NCI-H510A (cell line): ENCODE results near the gene DCLK1.
"Not testable (repeated sequence)": the region's sequence is repeated elsewhere in the genome, so short reads cannot be mapped to it uniquely, and the experiment has no call there.

Source experiments
- DNase-seq: peaks from one replicate; lab custom pipeline; 2025; lab: John Stamatoyannopoulos, UW

Gene DCLK1

DNA sequence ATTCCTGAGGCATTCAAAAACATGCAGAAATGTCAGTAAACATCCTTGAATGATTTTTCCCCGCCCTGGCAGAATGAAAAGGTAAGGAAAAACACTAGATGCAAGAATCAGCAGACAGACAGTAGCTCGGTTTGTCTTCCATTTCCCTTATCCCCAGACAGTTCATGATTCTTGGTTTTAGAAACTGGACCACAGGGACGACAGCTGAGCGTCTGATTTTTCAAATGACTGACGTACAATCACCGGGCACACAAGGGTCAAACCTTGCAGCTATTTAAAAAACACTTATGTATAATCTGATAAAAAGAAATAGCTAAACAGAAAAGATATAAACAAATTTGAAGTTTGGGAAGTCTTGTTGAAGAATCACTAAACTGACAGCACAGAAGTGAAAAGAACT is 47.1 kb downstream of the DCLK1 start:
- no peak for DNase-seq

DNA sequence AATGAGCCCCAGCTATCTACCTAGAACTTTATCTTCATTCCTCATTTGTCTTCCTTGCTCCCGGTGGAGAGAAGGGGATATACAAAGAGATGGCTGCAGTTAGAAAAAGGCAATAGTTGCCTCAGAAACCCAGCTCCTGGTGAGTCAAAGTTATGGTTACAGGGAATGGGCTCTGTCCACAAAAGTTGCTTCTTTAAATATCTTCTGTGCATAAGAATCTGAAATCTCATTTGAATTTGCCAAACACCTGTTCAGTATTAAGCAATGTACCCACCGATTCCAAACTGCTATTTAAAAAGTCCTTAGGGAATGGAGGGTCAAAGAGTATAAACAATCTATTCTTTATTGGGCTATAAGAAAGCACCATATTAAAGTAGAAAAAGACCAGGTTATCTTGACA is 48.4 kb downstream of the DCLK1 start:
- no peak for DNase-seq

DNA sequence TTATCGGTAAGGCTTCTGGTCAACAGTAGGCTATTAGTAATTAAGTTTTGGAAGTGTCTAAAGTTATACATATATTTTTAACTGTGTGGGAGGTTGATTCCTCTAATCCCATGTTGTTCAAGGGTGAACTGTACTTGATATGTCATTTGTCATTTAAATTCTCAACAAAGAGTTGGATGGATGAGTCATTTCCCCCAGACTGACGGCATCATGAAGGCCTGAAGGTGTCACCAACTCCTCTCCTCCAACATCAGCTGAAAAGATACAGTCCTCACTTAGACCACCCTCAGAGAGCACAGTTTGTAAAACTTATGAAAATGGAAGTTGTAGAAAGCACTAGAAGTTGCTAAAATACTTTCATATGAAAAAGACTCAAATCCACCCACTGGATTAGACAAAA is 48.8 kb downstream of the DCLK1 start:
- DNase-seq: no peak

DNA sequence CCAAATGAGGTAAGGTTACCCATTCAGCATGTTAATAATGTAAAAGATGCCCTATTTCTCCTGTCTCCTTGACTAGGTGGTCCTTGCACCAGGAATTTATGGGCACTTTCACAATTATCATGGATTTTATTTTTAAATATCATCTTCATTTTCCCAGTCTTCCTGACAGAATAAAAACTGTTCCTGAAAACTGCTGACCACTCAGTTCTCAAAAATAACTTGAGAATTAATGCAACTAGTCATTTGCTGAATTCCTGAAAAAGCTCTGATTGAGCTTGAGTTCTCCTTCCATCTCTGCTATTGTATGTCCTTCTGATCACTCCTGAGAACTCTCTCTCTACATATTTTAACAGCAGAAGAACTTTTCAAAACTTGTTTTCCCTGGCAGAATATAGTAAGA is 55.0 kb downstream of the DCLK1 start:
- no peak for DNase-seq

DNA sequence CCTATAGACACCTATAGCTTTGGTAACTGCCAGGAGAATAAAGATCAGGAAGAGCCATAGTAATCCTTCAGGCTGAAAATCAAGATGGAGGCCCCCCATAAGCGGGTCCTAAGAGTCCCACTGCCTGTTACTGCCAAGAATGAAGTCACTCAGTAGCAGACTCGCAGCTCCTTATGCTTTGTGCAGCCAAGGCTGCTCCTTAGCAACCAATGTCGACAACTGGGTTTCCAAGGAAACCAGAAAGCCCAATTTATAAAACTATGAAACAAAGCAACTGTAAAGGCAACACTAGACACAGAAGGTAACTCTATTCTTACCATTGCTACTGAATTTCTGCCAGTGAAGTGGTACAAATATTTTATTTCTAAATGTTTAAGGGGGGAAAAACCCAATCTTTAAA is 56.5 kb downstream of the DCLK1 start:
- DNase-seq: no peak

DNA sequence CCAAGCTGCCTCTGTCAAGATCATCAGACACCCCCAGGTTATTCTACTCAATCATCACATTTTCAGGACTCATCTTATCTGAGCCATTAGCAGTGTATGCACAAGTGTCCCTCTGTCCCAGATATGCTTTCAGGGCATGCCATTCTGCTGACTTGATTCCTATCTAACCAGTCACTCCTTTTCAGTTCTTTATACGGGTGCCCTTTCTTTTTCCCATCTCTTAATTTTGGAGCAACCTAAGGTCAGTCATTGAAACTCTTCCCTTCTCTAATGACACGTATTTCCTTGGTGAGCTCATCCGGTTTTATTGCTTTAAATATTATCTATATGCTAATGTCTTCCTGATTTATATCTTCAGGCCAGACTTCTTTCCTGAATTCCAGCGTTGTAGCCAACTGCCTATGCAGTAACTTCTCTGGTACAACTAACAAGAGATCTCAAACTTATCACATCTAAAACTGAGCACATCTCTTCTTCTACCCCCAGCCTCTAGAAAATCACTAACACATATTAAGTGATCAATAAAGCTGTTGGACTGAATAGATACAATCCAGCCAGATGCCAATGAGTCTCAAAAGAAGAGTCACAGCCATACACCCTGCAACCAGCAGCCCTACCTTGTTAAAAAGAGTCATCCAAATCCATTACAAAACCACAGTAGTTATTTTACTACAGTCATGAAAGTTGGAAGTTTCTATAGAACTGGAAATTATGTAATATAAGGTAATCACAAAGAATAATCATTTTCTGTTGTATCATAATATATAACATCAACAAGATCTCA is 58.8 kb downstream of the DCLK1 start:
- no peak for DNase-seq

DNA sequence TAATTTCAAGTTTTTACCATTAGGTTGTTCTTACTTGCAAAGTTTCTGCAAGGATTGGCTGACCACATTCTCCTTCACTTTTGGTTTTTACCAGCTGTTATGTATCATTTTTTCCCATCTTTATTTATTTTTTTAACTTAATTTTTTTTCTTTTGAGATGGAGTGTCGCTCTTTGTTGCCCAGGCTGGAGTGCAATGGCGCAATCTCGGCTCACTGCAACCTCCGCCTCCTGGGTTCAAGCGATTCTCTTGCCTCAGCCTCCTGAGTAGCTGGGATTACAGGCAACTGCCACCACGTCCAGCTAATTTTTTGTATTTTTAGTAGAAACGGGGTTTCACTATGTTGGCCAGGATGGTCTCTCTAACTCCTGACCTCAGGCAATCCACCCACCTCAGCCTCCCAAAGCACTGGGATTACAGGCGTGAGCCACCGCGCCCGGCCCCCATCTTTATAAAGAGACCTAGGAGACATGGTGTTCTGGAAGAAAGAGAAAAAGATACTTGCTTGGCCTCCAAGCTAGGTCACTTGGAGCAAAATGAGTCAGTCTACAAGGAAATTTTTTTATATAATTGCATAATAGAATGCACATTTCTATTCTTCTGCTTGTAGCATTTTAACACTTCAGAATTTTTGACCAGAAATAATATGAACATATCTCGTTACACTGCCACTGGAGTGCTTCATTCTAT is 60.5 kb downstream of the DCLK1 start:
- DNase-seq: not testable (repeated sequence)

DNA sequence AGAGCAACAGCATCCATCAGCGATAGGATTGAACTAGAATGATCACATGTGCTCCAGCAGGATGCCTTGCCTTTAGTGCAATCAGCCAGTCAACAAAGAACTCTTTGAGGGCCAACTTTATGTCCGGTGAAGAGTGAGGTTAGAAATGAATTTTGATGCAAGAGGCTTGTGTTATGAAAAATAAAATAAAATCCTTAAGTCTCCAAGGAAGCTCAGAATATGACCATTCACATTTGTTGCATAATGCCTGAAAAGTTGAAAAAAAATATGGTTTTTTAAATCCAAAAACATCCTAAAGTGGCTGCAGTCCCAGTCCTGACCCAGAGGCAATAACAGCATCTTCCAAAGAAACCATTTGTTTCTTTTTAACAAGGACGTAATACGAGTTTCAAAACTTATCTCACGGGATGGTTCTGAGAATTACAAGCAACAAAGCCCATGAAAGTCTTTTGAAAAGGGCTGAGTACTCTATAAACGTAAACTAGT is 61.3 kb downstream of the DCLK1 start:
- no peak for DNase-seq

DNA sequence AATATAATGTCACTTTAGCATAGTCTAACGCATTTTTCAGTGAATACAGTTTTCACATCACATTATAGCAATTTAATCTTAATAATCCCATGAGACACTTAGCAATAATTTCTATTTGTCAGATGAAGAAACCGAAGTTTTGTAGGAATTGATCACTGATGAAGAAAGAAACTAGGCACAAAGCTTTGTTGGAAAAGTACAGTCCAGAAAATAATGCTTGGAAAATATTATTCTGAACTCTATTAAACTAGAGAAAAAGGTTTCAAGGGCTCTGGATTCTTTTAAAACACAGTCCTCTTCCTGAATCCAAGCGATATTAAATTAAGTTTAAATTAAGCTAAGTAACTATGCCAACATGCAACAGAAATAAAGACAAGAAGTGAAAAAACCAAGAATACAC is 62.2 kb downstream of the DCLK1 start:
- DNase-seq: no peak

DNA sequence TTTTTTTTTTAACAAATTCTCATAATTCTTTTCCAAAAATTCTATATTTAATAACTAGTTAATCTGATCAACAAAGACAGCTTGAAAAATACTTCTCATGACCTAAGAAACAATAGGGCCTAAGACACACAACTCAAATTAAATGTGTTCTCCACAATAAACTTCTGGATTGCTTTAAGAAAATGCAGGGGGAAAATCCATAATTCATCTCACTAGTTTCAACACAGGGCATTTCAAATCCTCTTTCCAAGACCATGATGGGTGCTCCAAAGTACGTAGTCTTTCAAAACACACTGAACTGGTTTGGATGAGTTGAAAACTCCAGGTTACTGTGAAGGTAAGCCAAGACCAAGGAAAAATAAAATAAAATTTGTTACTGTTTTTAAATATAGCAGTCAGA is 62.6 kb downstream of the DCLK1 start:
- DNase-seq: no peak

DNA sequence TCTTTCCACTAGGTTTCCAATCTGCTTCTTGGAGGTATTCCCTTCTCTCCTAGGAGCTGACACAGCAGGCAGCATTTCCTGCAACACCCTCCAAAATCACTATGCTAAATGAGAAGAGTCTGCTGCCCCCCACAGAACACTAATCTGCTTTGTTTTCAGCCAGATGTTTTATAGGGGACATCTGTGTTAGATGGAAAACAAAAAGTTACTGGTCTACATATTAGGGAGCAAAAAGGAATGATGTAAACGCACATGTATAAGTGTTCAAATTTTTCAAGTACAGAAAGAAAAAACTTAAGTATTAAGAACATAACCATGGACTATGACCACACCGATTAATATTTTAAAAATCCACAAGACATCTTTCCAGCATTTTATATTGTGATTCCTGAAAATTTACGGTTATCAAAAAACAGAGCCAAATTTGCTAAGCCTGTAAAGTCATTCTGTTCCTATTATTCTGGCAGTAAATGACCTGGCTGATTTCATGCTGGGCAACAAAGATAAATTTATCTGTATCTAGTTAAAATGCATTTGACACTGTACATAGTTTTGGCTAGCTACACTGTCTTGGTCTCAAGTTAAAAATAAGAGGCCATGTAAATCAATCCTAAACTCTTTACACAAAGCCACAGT is 63.3 kb downstream of the DCLK1 start:
- no peak for DNase-seq

DNA sequence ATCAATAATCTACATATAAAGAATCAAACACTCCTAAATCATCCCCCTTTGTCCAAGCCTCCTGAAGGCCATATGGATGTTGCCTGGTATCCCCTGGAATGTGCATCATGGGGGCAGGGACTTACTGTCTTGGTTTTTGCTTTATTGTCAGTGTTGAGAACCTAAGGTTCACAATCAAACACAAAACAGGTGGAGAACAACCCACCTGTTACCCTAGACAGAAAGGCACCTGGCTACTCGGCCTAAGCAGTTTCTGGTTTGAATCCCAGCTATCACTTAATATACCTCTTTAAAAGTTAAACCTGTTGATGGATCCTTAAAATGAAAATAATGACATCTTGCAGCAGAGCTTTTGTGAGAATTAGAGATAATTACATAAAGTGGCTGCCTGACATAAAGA is 68.9 kb downstream of the DCLK1 start:
- no peak for DNase-seq

DNA sequence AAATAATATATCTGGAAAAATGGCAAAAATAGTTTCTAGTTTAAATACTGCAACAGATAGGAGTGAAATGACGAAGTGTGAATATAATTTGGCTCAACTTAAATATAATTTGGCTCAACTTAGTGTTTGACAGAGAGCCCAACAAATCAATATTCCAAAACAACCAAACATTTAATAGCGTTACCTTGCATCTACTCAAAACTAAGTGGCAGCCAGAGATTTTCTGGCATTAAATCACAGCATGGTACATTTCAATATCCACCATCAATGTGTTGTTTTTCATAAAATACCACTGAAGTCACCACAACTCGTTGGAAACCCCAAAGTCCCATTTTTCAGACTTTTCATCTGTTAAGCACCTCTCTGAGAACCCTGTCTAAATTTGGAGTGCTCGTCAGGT is 69.6 kb downstream of the DCLK1 start:
- no peak for DNase-seq

DNA sequence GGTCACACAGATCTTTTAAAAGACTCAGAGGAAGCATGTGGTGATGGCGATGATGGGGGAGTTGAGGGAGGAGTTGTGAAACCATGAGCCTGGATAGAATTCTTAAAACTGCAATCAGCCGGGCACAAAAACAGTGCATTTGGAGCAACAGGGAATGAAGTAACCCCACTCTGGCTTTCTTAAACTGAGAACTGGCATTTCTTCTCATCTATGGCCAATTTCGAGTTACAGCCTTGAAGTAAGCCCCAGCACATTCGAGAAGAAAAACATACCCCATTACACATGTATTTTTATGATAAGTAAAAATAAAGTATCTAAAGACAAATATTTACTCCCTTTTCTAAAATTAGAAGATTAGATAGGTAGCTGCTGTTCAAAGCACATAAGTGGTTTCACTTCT is 70.1 kb downstream of the DCLK1 start:
- no peak for DNase-seq

DNA sequence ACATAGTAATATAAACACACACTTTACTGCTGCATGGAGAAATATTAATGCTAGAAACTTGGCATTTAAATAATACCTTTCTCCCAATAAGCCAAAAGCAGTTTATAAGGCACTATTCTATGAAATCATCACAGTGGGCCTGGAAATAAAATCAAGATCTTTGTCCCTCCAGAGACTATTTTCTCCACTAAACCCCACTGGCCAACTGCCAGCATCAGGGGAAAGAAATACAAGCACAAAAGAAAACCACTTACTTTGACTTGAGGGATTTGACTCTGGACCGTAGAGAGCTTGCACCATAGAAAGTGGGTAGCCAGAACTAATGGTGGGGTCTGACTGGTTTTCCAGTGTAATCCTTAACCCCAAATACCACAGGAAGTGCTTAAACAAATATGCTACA is 71.9 kb downstream of the DCLK1 start:
- DNase-seq: no peak

DNA sequence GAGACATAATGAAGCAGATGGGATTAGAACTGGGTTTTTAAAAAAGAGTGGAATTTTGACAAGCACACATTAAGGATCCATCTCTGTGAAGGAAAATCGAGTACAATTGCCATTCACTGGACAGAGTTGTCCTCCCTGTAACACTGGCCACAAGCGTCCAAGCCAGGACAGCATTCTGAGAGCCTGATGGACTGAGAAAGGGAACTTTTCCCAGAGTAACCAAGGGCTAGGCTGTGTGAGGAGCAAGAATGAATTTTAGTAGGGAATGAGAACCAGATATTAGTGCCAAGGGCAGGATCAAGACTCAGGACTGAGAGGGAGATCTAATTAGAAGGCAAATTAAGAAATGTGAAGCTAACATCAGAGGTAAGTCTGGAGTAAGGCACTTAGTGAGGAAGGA is 73.1 kb downstream of the DCLK1 start:
- no peak for DNase-seq

DNA sequence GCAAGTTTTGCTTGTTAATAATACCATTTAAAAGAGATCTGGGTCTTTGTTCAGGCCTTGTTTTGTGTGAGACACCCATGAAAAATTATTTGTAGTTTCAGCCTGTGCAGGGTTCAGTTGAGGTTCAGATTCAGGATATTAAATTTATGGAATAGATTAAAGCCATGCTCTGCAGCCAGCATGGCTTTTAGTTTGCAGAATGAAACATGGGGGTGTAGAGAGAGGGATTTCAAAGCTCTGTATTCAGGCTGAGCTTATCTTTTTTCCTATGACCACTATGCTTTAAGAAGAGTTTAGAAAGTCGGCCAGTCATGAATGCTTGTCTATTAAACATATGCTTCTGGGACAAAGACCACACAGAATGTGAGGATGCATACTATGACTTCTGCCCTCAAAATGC is 73.6 kb downstream of the DCLK1 start:
- DNase-seq: no peak

DNA sequence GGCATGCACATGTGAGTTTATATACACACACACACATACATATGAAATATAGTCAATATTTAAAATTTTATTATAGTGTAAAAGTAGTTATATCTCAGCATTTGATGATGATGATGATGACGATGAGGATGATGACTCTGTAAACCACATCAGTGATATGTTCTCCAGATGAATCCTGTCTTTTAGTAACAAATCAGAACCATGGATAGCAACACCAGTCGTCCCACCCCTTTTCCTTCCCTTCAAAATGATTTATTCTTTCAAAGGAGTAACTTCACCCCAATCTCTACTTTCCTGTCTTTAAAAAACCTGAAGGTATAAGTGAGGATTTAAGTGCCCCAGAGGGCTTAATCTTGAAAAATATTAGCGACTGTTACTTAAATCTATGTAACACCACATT is 74.1 kb downstream of the DCLK1 start:
- no peak for DNase-seq

DNA sequence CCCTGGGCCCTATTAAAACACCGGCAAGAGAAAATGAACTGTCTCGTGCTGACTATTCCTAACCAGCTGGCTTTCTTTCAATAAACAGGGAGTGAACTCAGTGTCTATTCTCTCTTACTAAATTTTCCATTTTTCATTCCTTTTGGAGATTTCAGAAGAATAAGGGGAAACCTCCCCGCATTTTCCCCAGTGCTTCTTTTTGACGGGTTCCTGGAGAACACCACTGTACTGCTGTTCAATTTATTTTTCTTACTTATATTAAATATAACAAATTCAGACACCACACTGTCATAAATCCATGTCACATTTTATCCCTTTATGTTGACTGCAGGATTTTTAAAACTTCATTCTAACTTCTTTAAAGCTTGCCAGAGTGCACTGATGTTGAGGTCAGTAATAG is 75.8 kb downstream of the DCLK1 start:
- DNase-seq: no peak

DNA sequence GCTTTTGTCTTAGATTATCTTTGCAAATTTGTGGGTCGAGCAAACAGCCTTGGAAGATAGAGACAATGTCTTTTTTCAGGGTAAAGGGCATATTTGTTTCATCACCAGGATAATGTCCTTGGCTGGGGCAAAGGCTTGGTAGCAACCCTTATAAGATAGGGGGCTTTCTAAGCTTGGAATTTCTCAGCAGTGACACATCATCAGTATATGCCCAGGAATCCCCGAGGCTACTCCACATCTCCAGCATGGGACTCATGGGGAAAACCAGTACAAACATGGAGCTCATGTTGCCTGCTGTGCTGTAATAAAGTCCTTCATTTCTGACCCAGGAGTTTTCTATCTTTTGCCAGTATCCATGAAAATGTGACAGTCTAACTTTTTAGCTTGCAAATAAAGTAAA is 77.1 kb downstream of the DCLK1 start:
- no peak for DNase-seq

DNA sequence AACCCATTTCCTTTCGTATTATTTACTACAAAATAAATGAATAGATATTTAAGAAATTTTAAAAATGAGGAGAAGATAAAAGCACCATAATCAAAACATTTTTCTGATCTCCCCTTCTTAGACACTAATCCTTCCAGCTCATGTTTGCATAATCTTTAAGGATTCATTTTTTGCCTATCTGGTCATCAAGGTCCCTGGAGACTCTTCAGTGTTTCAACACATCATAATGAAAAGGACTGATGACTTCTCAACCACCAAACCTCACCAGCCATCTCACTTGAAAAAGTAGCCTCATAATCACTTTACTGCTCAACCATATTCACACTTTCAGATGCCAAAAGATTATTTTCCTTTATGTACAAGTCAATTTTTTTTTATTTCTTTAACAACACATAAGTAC is 80.1 kb downstream of the DCLK1 start:
- DNase-seq: no peak

DNA sequence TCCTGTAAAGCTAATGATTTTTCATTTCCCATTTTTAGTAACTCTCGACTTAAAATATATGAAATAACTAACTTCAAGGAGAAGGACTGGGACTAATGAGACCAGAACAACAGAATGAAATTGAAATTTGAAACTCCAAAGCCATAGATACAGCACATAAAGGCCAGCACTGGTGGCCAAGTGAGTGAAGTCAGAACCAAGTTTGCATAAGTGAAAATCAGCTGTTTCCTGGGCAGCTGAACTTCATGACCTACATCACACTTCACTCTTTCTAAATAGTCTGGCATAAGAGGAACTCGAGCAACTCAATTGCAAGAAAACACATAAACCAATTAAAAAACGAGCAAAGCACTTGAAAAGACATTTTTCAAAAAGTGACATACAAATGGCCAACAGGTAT is 84.5 kb downstream of the DCLK1 start:
- no peak for DNase-seq
